PC-3 (cell line): Measurements from ENCODE around the gene PLXNA2. TPM values are rescaled to one million over a fixed set of nuclear protein-coding genes. Genes with fewer than 3 reads are reported as not detected.

Experiments used
- ATAC-seq: fragments of 200-7000 bp; cut with Tn5 transposase; 2 replicates; pipeline ENCODE4 v1.9.1; 2020; ENCODE audit warnings: mild to moderate bottlenecking, moderate library complexity
- BruUV-seq: library from RNA; stranded (reverse); fragments of 400-500 nt; replicated peaks from 2 replicates; lab custom pipeline; 2021; lab: Mats Ljungman, UMichigan
- CTCF ChIA-PET: fragments of 300-600 bp; sonication (Branson Sonifier 250); formaldehyde crosslinking; loops from one replicate; lab custom pipeline; 2022; ENCODE audit warnings: antibody characterized with exemption; lab: Charles Lee
- POLR2A ChIA-PET: fragments of 300-600 bp; sonication (Branson Sonifier 250); formaldehyde crosslinking; loops from one replicate; lab custom pipeline; 2022; ENCODE audit warnings: antibody characterized with exemption; ENCODE audit not compliant: unreplicated experiment; lab: Charles Lee
- DNase-seq: peaks from one replicate; pipeline ENCODE4 v3.0.0-alpha.2; 2015
- H2AFZ ChIP-seq: fragments of 300-600 bp; sonication (generic); 2 replicates; pipeline ENCODE4 v1.6.0; 2016; ENCODE audit warnings: antibody characterized with exemption, low read length
- H3F3A ChIP-seq: fragments of 300-600 bp; sonication (generic); one replicate; pipeline ENCODE4 v1.6.0; 2017; ENCODE audit warnings: antibody characterized with exemption, low read length, control low read depth, mild to moderate bottlenecking; ENCODE audit not compliant: unreplicated experiment
- H3K27ac ChIP-seq: fragments of 300-600 bp; sonication (generic); 2 replicates; pipeline ENCODE4 v1.5.1; 2016; ENCODE audit warnings: mild to moderate bottlenecking, low read length
- H3K27me3 ChIP-seq: fragments of 300-600 bp; sonication (generic); 2 replicates; pipeline ENCODE4 v1.6.1; 2016; ENCODE audit warnings: low read length, mixed read lengths
- H3K36me3 ChIP-seq: fragments of 300-600 bp; sonication (generic); 2 replicates; pipeline ENCODE4 v1.6.1; 2016; ENCODE audit warnings: low read depth, mixed run types, low read length, mixed read lengths
- H3K4me1 ChIP-seq: fragments of 300-600 bp; sonication (generic); 2 replicates; pipeline ENCODE4 v1.5.1; 2016; ENCODE audit warnings: low read length; ENCODE audit not compliant: insufficient read depth
- H3K4me2 ChIP-seq: fragments of 300-600 bp; sonication (generic); 2 replicates; pipeline ENCODE4 v1.6.0; 2016; ENCODE audit warnings: low read length
- H3K4me3 ChIP-seq: fragments of 300-600 bp; sonication (generic); 2 replicates; pipeline ENCODE4 v1.5.1; 2016; ENCODE audit warnings: mild to moderate bottlenecking, low read length, mixed read lengths
- H3K79me2 ChIP-seq: fragments of 300-600 bp; sonication (generic); 2 replicates; pipeline ENCODE4 v1.6.1; 2017; ENCODE audit warnings: low read length, mixed read lengths
- H3K9ac ChIP-seq: fragments of 300-600 bp; sonication (generic); 2 replicates; pipeline ENCODE4 v1.6.0; 2016; ENCODE audit warnings: mild to moderate bottlenecking, low read length
- H3K9me2 ChIP-seq: fragments of 300-600 bp; sonication (generic); replicated peaks from 2 replicates; pipeline ENCODE4 v1.6.1; 2016; ENCODE audit warnings: mixed run types, low read length, mixed read lengths
- H3K9me3 ChIP-seq: fragments of 300-600 bp; sonication (generic); 2 replicates; pipeline ENCODE4 v1.6.1; 2016; ENCODE audit warnings: low read length, mixed read lengths
- H4K20me1 ChIP-seq: fragments of 300-600 bp; sonication (generic); 2 replicates; pipeline ENCODE4 v1.6.1; 2016; ENCODE audit warnings: low read length, mixed read lengths
- CTCF ChIP-seq: fragments of 300-600 bp; sonication (generic); conservative IDR thresholded peaks from 2 replicates; pipeline ENCODE4 v1.5.1; 2017; ENCODE audit warnings: antibody characterized with exemption, low read depth, mild to moderate bottlenecking, low read length
- EZH2 ChIP-seq: fragments of 300-600 bp; sonication (generic); IDR thresholded peaks from one replicate; pipeline ENCODE4 v1.6.1; 2017; ENCODE audit warnings: antibody characterized with exemption, mild to moderate bottlenecking, low read length; ENCODE audit not compliant: unreplicated experiment
- EZH2phosphoT487 ChIP-seq: fragments of 300-600 bp; sonication (generic); IDR thresholded peaks from 2 replicates; pipeline ENCODE4 v1.6.1; 2018; ENCODE audit warnings: mild to moderate bottlenecking, antibody characterized with exemption, low read length, borderline replicate concordance
- intact Hi-C: fragments of 100-400 bp; cut with micrococcal nuclease; formaldehyde crosslinking; loops from 2 replicates; pipeline ENCODE4 v1.9.0; 2023
- total RNA-seq: library from RNA; depleted of rRNA; stranded (reverse); fragments of >200 nt; gene quantifications from 2 replicates; pipeline ENCODE4 v1.2.3, GENCODE V29; 2014

Gene PLXNA2
- total RNA-seq, 1 experiment from 2014 or later: 16.2 TPM

DNA sequence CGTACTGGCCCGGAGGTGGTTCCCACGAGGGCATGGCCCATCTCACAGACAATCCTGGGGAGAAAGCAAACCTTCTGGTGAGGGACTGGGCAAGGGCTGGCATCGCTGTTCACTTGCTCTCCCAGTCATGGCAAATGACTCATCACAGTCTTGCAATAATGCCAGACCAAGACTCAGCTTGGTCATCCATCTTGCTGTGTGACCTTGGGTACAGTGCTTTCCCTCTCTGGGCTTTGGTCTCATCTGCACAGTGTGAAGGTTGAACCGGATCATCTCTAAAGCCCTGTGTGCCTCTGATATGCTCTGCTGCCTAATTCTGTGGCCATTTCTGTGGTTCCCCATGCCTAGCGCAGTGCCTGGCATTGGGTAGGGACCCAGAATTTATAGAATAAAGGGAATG is 189.7 kb downstream of the PLXNA2 start:
- Histone ChIP-seq H3K4me3 (no peak overlapping the region), H3K36me3 (peaks cover 9% of the 10 kb centered on the region; the same call in 1 of the 2 replicates), H3K9me2 (no peaks in the 10 kb centered on the region), H3K79me2 (no peaks in the 10 kb centered on the region), H3K9me3 (no peaks in the 10 kb centered on the region), H3K27me3 (no peaks in the 10 kb centered on the region), H3K9ac (no peak overlapping the region), H2AFZ (no peak overlapping the region), H3K4me2 (no peak overlapping the region), H4K20me1 (no peaks in the 10 kb centered on the region), H3K4me1 (peaks cover 1% of the 10 kb centered on the region), H3K27ac (no peak overlapping the region), H3F3A (no peaks in the 10 kb centered on the region)
- ChIA-PET POLR2A (no interaction called here), CTCF (no interaction called here)
- BruUV-seq: no TSS peak
- intact Hi-C loops: no loop called here
- no peak for TF ChIP-seq EZH2
- no peak for TF ChIP-seq EZH2phosphoT487
- no peak for TF ChIP-seq CTCF
- peak; percentile 48 for DNase-seq
- no peak; the same call in 1 of the 2 replicates for ATAC-seq

GRCh38 chr1:208053661-208054060 is 190.5 kb downstream of the PLXNA2 start:
- TF ChIP-seq EZH2phosphoT487 (no peak), CTCF (no peak), EZH2 (no peak)
- H3K4me2 ChIP-seq: no peak overlapping the region
- intact Hi-C loops: no loop called here
- DNase-seq (no peak), ATAC-seq (no peak)
- ChIA-PET CTCF (no interaction called here), POLR2A (no interaction called here)
- no peaks in the 10 kb centered on the region for H3K79me2 ChIP-seq
- H3F3A ChIP-seq: no peaks in the 10 kb centered on the region
- no peak overlapping the region for H3K9ac ChIP-seq
- peaks cover 9% of the 10 kb centered on the region for H3K4me1 ChIP-seq
- H3K4me3 ChIP-seq: no peak overlapping the region
- H3K27ac ChIP-seq: no peak overlapping the region
- H3K9me2 ChIP-seq: no peaks in the 10 kb centered on the region
- H4K20me1 ChIP-seq: no peaks in the 10 kb centered on the region
- peaks cover 9% of the 10 kb centered on the region; the same call in 1 of the 2 replicates for H3K36me3 ChIP-seq
- no TSS peak for BruUV-seq
- H3K27me3 ChIP-seq: no peaks in the 10 kb centered on the region
- no peaks in the 10 kb centered on the region for H3K9me3 ChIP-seq
- H2AFZ ChIP-seq: no peak overlapping the region

GRCh38 chr1:208052926-208053407 is 191.2 kb downstream of the PLXNA2 start:
- Histone ChIP-seq H4K20me1 (no peaks in the 10 kb centered on the region), H3F3A (no peaks in the 10 kb centered on the region), H3K4me3 (no peak overlapping the region), H3K27me3 (no peaks in the 10 kb centered on the region), H3K9ac (no peak overlapping the region), H2AFZ (no peak overlapping the region), H3K9me2 (no peaks in the 10 kb centered on the region), H3K9me3 (no peaks in the 10 kb centered on the region), H3K27ac (no peak overlapping the region), H3K4me1 (peaks cover 16% of the 10 kb centered on the region), H3K79me2 (no peaks in the 10 kb centered on the region), H3K4me2 (no peak overlapping the region), H3K36me3 (peaks cover 9% of the 10 kb centered on the region; the same call in 1 of the 2 replicates)
- ChIA-PET POLR2A (no interaction called here), CTCF (no interaction called here)
- no peak for ATAC-seq
- TF ChIP-seq EZH2phosphoT487 (no peak), EZH2 (no peak), CTCF (no peak)
- intact Hi-C loops: no loop called here
- no peak for DNase-seq
- BruUV-seq: no TSS peak
